IMR-90 (cell line): ENCODE results near the gene COL5A1. TPM values are rescaled to one million over a fixed set of nuclear protein-coding genes. Genes with fewer than 3 reads are reported as not detected.

Source experiments
- ATAC-seq: fragments of 200-7000 bp; cut with Tn5 transposase; 2 replicates; pipeline ENCODE4 v1.9.1; 2020; ENCODE audit warnings: low read depth, mild to moderate bottlenecking, moderate library complexity
- BruUV-seq: library from RNA; stranded (reverse); fragments of 400-500 nt; replicated peaks from 2 replicates; lab custom pipeline; 2021; lab: Mats Ljungman, UMichigan
- CTCF ChIA-PET: fragments of 300-600 bp; formaldehyde crosslinking; extraction: SDS; loops from one replicate; lab custom pipeline; 2021; ENCODE audit warnings: antibody characterized with exemption; lab: Yijun Ruan, JAX
- POLR2A ChIA-PET: fragments of 300-600 bp; sonication (Branson Sonifier 250); formaldehyde crosslinking; loops from one replicate; lab custom pipeline; 2022; ENCODE audit warnings: antibody characterized with exemption; ENCODE audit not compliant: unreplicated experiment; lab: Charles Lee
- DNase-seq: peaks from one replicate; pipeline ENCODE4 v3.0.0; 2013
- H2AFZ ChIP-seq: replicated peaks from 2 replicates; pipeline ENCODE3; 2013; ENCODE audit warnings: low read length, mild to moderate bottlenecking; ENCODE audit not compliant: poor library complexity
- H2AK5ac ChIP-seq: 2 replicates; pipeline ENCODE4 v1.6.1; 2013; ENCODE audit warnings: low read depth, low read length, inconsistent platforms
- H2AK9ac ChIP-seq: replicated peaks from 2 replicates; pipeline ENCODE3; 2013; ENCODE audit warnings: mild to moderate bottlenecking, low read depth, low read length, moderate library complexity; ENCODE audit not compliant: poor library complexity
- H2BK120ac ChIP-seq: 2 replicates; pipeline ENCODE4 v1.6.1; 2013; ENCODE audit warnings: low read depth, low read length, inconsistent platforms
- H2BK15ac ChIP-seq: 3 replicates; pipeline ENCODE4 v1.6.1; 2013; ENCODE audit warnings: low read depth, low read length, inconsistent platforms
- H2BK20ac ChIP-seq: 2 replicates; pipeline ENCODE4 v1.6.1; 2013; ENCODE audit warnings: low read depth, mild to moderate bottlenecking, inconsistent platforms, low read length, moderate library complexity
- H2BK5ac ChIP-seq: 2 replicates; pipeline ENCODE4 v1.6.1; 2013; ENCODE audit warnings: mild to moderate bottlenecking, low read depth, low read length, inconsistent platforms; ENCODE audit not compliant: poor library complexity, severe bottlenecking
- H3K14ac ChIP-seq: replicated peaks from 2 replicates; pipeline ENCODE4 v1.6.1; 2013; ENCODE audit warnings: low read depth, low read length, inconsistent platforms
- H3K18ac ChIP-seq: 2 replicates; pipeline ENCODE4 v1.6.1; 2013; ENCODE audit warnings: low read depth, low read length, control low read depth
- H3K23ac ChIP-seq: 2 replicates; pipeline ENCODE4 v1.6.1; 2013; ENCODE audit warnings: low read depth, low read length, inconsistent platforms
- H3K27ac ChIP-seq: 2 replicates; pipeline ENCODE4 v1.5.1; 2013; ENCODE audit warnings: mild to moderate bottlenecking, control low read depth, low read length; ENCODE audit not compliant: insufficient read depth
- H3K27me3 ChIP-seq: 2 replicates; pipeline ENCODE4 v1.6.1; 2013; ENCODE audit warnings: low read length; ENCODE audit not compliant: control insufficient read depth, insufficient read depth
- H3K36me3 ChIP-seq: 2 replicates; pipeline ENCODE4 v1.6.1; 2013; ENCODE audit warnings: low read length, mixed read lengths; ENCODE audit not compliant: control insufficient read depth, insufficient read depth
- H3K4ac ChIP-seq: 2 replicates; pipeline ENCODE4 v1.6.1; 2013; ENCODE audit warnings: low read depth, low read length, inconsistent platforms
- H3K4me1 ChIP-seq: 2 replicates; pipeline ENCODE4 v1.6.1; 2013; ENCODE audit warnings: low read length, mixed read lengths; ENCODE audit not compliant: control insufficient read depth, insufficient read depth
- H3K4me2 ChIP-seq: 2 replicates; pipeline ENCODE4 v1.6.1; 2013; ENCODE audit warnings: low read depth, mild to moderate bottlenecking, control low read depth, low read length, moderate library complexity
- H3K4me3 ChIP-seq: 2 replicates; pipeline ENCODE4 v1.5.1; 2013; ENCODE audit warnings: low read depth, mild to moderate bottlenecking, control low read depth, low read length, moderate library complexity; ENCODE audit not compliant: insufficient read depth
- H3K56ac ChIP-seq: 2 replicates; pipeline ENCODE4 v1.6.1; 2013; ENCODE audit warnings: low read length, inconsistent platforms; ENCODE audit not compliant: insufficient read depth; ENCODE audit errors: extremely low read depth
- H3K79me1 ChIP-seq, 2 experiments: 2 replicates each; pipeline ENCODE4 v1.6.1; 2013; ENCODE audit warnings: low read length in 2 of 2, inconsistent platforms in 1 of 2, low read depth in 1 of 2
- H3K9ac ChIP-seq: 2 replicates; pipeline ENCODE4 v1.6.1; 2013; ENCODE audit warnings: low read depth, low read length, control low read depth
- H3K9me1 ChIP-seq: 2 replicates; pipeline ENCODE4 v1.6.1; 2013; ENCODE audit warnings: low read length, inconsistent platforms; ENCODE audit not compliant: insufficient read depth
- H3K9me3 ChIP-seq: 2 replicates; pipeline ENCODE4 v1.6.1; 2013; ENCODE audit warnings: low read length; ENCODE audit not compliant: control insufficient read depth, insufficient read depth
- H4K20me1 ChIP-seq: 2 replicates; pipeline ENCODE4 v1.6.1; 2013; ENCODE audit warnings: low read length, inconsistent platforms; ENCODE audit not compliant: insufficient read depth
- H4K5ac ChIP-seq: 2 replicates; pipeline ENCODE4 v1.6.1; 2013; ENCODE audit warnings: mild to moderate bottlenecking, low read depth, low read length, control low read depth
- H4K8ac ChIP-seq, 2 experiments: 2 replicates each; pipeline ENCODE4 v1.6.1; 2013; ENCODE audit warnings: low read depth in 2 of 2, low read length in 2 of 2, control low read depth in 1 of 2, inconsistent platforms in 1 of 2
- H4K91ac ChIP-seq: 2 replicates; pipeline ENCODE4 v1.6.1; 2013; ENCODE audit warnings: low read depth, low read length, inconsistent platforms; ENCODE audit not compliant: insufficient read depth
- CHD1 ChIP-seq: IDR thresholded peaks from 2 replicates; pipeline ENCODE4 v1.6.1; 2012; ENCODE audit warnings: low read depth, low read length, improper control_type of control experiment
- CTCF ChIP-seq: conservative IDR thresholded peaks from 2 replicates; pipeline ENCODE4 v1.5.1; 2012; ENCODE audit warnings: mild to moderate bottlenecking, low read depth, low read length, improper control_type of control experiment
- ELK1 ChIP-seq: fragments of 150-350 bp; IDR thresholded peaks from 2 replicates; pipeline ENCODE4 v1.6.1; 2016; ENCODE audit warnings: low read depth, mild to moderate bottlenecking, low read length, moderate library complexity, borderline replicate concordance
- FOS ChIP-seq: fragments of 150-350 bp; IDR thresholded peaks from 2 replicates; pipeline ENCODE4 v1.6.1; 2016; ENCODE audit warnings: low read depth, low read length
- MAFK ChIP-seq: IDR thresholded peaks from 2 replicates; pipeline ENCODE4 v1.6.1; 2012; ENCODE audit warnings: low read depth, low read length, improper control_type of control experiment
- MAZ ChIP-seq: IDR thresholded peaks from 2 replicates; pipeline ENCODE4 v1.6.1; 2012; ENCODE audit warnings: low read depth, mild to moderate bottlenecking, low read length, improper control_type of control experiment, moderate library complexity, borderline replicate concordance
- NFE2L2 ChIP-seq: fragments of 150-350 bp; IDR thresholded peaks from 2 replicates; pipeline ENCODE4 v1.6.1; 2016; ENCODE audit warnings: low read depth, mild to moderate bottlenecking, low read length
- POLR2A ChIP-seq: IDR thresholded peaks from 2 replicates; pipeline ENCODE4 v1.6.1; 2012; ENCODE audit warnings: mild to moderate bottlenecking, low read depth, low read length
- RAD21 ChIP-seq: IDR thresholded peaks from 2 replicates; pipeline ENCODE4 v1.6.1; 2012; ENCODE audit warnings: low read length, improper control_type of control experiment
- SMC3 ChIP-seq: fragments of 150-350 bp; IDR thresholded peaks from 2 replicates; pipeline ENCODE4 v1.6.1; 2016; ENCODE audit warnings: low read depth, mild to moderate bottlenecking, antibody characterized with exemption, low read length, moderate library complexity
- WGBS, 2 experiments: methylation state at CpG; one replicate each; pipeline versions ENCODE4 v1.1.5 to v1.1.7; 2013; ENCODE audit warnings: missing lambda C conversion rate in 2 of 2; ENCODE audit not compliant: insufficient read length in 1 of 2; ENCODE audit errors: extremely low coverage in 2 of 2; 5-methylcytosine and 5-hydroxymethylcytosine counted together
- dilution Hi-C: fragments of 300-500 bp; cut with HindIII; formaldehyde crosslinking; loops from one replicate; pipeline ENCODE4 v1.14.3; 2018; ENCODE audit warnings: low sequenced_read_pairs; ENCODE audit not compliant: unreplicated experiment
- in situ Hi-C: fragments of 300-500 bp; cut with MboI; formaldehyde crosslinking; loops from 3 replicates; pipeline ENCODE4 v1.14.3; 2019; ENCODE audit warnings: low sequenced_read_pairs, inconsistent platforms, mixed read lengths
- intact Hi-C: fragments of 100-400 bp; cut with micrococcal nuclease; formaldehyde crosslinking; loops from 2 replicates; pipeline ENCODE4 v1.10.0; 2022
- polyA plus RNA-seq, 3 experiments: library from polyadenylated mRNA; depleted of rRNA; stranded (reverse); fragments of >200 nt; gene quantifications; 2 replicates each; pipeline ENCODE4 v1.2.3, GENCODE V29; 2012; ENCODE audit warnings: low replicate concordance in 1 of 3
- total RNA-seq: library from RNA; depleted of rRNA; stranded (reverse); fragments of >200 nt; gene quantifications from 2 replicates; pipeline ENCODE4 v1.2.3, GENCODE V29; 2012

COL5A1 gene
- total and polyA plus RNA-seq, 2 of the 4 experiments (the other 2 are of a cell fraction), result 19.2 to 173 TPM

GRCh38 chr9:134733480-134734232 is 92.1 kb downstream of the COL5A1 start (continued):
- TF ChIP-seq CTCF, result no peak

- Histone ChIP-seq H3K4me3 (no peak overlapping the region), H4K20me1 (peaks cover 88% of the 10 kb centered on the region), H3K4me1 (peaks cover 29% of the 10 kb centered on the region), H4K8ac (peak overlapping the region in 1 of 2 experiments; percentile 6; a peak in 1 of 4 replicates), H3K14ac (no peak overlapping the region), H3K27ac (peak overlapping the region; percentile 14; the same call in 1 of the 2 replicates), H4K91ac (no peak overlapping the region), H3K9me3 (no peaks in the 10 kb centered on the region), H4K5ac (no peak overlapping the region), H3K56ac (no peak overlapping the region), H2AK5ac (no peak overlapping the region), H3K79me1 (peaks cover 16 to 77% of the 10 kb centered on the region in 2 experiments; a peak in 3 of 4 replicates), H3K36me3 (peaks cover 82% of the 10 kb centered on the region), H3K4me2 (no peak overlapping the region; the same call in 1 of the 2 replicates), H2AFZ (no peak overlapping the region), H3K23ac (no peak overlapping the region), H3K18ac (no peak overlapping the region; the same call in 1 of the 2 replicates), H3K9ac (no peak overlapping the region), H3K9me1 (peaks cover 25% of the 10 kb centered on the region), H3K4ac (0 out of 2 replicates have a peak overlapping the region, but pooled peaks have one; percentile 8), H3K27me3 (no peaks in the 10 kb centered on the region), H2BK5ac (peak overlapping the region; percentile 5), H2BK15ac (no peak overlapping the region), H2BK120ac (no peak overlapping the region), H2AK9ac (peak overlapping the region; percentile 48), H2BK20ac (no peak overlapping the region)
- ATAC-seq (peak; percentile 18; the same call in 1 of the 2 replicates), DNase-seq (peak; percentile 62)
- in situ Hi-C loops, result no loop called here
- intact Hi-C loops, result loop anchor here (10.0 kb wide), 1 partner anchor 89 kb away; the partner anchor contains the start of gene COL5A1
- dilution Hi-C loops, result no loop called here
- no TSS peak for BruUV-seq
- CTCF ChIA-PET, result no interaction called here
- WGBS, 2 experiments, result 20% methylated on average over 1 of the region's 8 CpGs; no CpG with 5 or more reads in 1 of the 2 experiments
- POLR2A ChIA-PET, result no interaction called here
- no peak for TF ChIP-seq ELK1
- TF ChIP-seq NFE2L2, result no peak
- TF ChIP-seq FOS, result no peak
- no peak for TF ChIP-seq RAD21
- TF ChIP-seq CHD1, result no peak
- TF ChIP-seq POLR2A, result no peak
- no peak for TF ChIP-seq MAZ
- no peak for TF ChIP-seq SMC3
- TF ChIP-seq MAFK, result no peak
- TF ChIP-seq CTCF, result no peak
Observed at GRCh38 chr9:134734270-134734669, 92.7 kb downstream of the COL5A1 start.
